GM19025 (cell line): Measurements from ENCODE around the gene PIM1.
"Not testable (repeated sequence)": the region's sequence is repeated elsewhere in the genome, so short reads cannot be mapped to it uniquely, and the experiment has no call there.

ENCODE experiments used
- ATAC-seq: cut with Tn5 transposase; IDR thresholded peaks from one replicate; pipeline ENCODE4 v1.9.1; 2021; ENCODE audit warnings: mild to moderate bottlenecking, low read depth, moderate library complexity; ENCODE audit not compliant: unreplicated experiment

The PIM1 gene

DNA sequence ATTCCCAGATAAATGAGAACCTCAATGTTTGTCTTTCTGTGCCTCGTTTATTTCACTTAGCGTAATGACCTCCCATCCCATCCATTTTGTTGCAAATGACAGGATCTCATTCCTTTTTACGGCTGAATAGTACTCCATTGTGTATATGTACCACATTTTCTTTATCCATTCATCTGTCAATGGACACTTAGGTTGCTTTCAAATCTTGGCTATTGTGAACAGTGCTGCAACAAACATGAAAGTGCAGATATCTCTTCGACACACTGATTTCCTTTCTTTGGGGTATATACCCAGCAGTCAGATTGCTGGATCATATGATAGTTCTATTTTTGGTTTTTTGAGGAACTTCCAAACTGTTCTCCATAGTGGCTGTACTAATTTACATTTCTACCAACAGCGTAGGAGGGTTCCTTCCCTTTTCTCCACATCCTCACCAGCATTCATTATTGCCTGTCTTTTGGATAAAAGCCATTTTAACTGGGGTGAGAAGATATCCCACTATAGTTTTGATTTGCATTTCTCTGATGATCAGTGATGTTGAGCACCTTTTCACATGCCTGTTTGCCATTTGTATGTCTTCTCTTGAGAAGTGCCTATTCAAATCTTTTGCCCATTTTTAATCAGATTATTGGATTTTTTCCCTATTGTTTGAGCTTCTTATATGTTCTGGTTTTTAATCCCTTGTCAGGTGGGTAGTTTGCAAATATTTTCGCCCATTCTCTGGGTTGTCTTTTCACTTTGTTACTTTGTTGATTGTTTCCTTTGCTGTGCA, 16.2 kb downstream of the PIM1 start:
- not testable (repeated sequence) for ATAC-seq

GRCh38 chr6:37187321-37188022, 17.5 kb downstream of the PIM1 start:
- no peak for ATAC-seq

- ATAC-seq = no peak
Observed at GRCh38 chr6:37188962-37189510, 19.1 kb downstream of the PIM1 start.

DNA sequence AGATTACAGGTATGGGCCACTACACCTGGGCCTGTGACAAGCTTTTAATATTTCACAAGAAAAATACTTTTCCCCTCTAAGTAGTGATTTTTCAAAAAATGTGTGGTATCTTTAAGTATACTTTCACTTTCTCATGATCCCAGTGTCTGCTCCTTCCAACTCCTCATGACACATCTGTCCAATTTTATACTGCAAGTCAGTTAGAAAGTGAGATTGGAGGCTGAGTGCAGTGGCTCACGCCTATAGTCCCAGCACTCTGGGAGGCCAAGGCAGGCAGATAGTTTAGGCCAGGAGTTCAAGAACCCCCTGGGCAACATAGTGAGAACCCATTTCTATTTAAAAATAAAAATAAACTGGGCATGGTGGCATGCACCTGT, 20.2 kb downstream of the PIM1 start:
- ATAC-seq = no peak

DNA sequence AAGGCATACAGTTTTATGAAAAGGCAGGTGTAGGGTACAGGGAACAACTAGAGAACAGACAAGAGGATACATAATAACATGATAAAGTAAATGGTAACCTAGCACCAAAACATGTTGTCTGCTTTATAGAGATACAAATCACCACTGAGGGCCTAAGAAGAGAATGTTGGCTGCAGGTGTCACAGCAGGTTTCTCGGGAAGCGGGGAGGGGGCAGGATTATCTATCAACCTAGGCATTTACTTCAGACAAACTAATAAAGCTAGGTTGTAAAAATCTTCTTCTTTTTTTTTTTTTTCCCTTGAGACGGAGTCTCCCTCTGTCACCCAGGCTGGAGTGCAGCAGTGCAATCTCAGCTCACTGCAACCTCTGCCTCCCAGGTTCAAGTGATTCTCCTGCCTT, 22.7 kb downstream of the PIM1 start:
- no peak for ATAC-seq

DNA sequence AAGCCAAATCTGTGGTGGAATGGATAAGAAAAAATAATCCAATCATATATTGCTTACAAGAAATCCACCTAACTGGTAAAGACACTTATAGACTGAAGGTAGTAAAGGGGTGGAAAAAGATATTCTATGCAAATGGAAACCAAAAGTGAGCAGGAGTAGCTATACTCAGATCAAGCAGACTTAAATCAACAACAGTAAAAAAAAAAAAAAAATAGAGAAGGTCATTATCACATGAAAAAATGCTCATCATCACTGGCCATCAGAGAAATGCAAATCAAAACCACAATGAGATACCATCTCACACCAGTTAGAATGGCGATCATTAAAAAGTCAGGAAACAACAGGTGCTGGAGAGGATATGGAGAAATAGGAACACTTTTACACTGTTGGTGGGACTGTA, 24.9 kb downstream of the PIM1 start:
- not testable (repeated sequence) for ATAC-seq

GRCh38 chr6:37196451-37196850, 26.5 kb downstream of the PIM1 start:
- not testable (repeated sequence) for ATAC-seq

GRCh38 chr6:37200085-37200484, 30.1 kb downstream of the PIM1 start:
- ATAC-seq = no peak

DNA sequence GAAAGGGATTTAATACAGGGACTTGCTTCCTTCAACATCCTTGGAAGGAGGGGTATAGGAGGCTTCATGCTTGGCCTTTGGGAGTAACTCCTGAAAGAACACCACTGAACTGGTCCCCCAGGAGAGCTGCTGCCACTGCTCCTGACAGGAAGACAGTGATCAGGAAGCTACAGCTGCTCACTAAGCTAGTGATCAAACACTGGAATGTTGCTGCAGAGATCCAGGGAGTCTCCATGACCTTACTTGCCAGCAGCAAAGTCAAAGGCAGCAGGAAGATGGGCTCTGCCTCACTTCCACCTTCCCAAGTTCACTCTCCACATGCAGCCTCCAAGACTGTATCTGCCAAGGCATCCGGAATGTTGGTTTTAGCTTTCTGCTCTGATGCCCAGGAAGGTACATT, 31.8 kb downstream of the PIM1 start:
- ATAC-seq = no peak

DNA sequence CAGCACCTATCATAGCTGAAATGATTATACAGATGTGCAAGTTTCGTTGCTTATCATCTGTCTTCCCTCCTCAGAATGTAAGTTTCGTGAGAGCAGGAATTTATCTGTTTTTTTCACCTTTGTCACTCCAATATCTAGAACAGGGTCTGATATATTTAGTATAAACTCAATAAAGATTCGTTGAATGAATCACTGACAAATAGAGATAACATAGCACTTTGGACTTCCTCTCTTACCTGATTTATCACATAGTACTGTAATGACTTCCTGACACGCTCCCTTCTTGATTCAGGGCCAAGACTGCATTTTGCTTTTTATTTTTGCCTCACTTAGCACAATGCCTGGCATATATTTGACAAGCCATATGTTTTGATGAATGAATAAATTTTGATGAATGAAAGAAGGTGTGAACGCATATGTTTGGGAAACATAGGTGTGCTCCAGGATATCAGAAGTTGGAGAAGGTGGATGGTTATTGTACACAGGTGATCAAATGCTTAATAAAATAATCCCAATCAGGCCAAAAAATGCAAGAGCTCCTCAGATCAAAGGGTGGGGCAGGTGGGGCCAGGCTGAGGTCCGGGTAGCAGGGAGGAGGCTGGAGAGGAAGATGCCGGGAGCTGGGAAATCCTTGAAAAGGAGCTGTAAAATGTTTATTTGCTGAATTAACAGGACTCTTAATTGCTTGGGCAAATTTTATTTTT, 33.0 kb downstream of the PIM1 start:
- no peak for ATAC-seq

GRCh38 chr6:37204014-37204751, 34.2 kb downstream of the PIM1 start:
- no peak for ATAC-seq

GRCh38 chr6:37205175-37205996, 35.4 kb downstream of the PIM1 start:
- ATAC-seq = no peak

DNA sequence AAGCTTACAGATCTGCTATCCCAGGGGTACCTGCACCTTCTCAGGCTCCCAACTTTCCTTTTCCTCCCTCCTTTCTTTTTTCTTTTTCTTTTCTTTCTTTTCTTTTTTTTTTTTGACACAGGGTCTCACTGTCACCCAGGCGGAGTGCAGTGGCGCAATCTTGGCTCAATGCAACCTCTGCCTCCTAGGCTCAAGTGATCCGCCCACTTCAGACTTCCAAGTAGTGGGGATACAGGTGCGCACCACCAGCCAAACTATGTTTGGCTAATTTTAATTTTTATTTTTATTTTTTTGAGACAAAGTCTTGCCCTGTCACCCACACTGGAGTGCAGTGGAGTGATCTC, 36.0 kb downstream of the PIM1 start:
- no peak for ATAC-seq

- no peak for ATAC-seq
Observed at GRCh38 chr6:37206622-37207021, 36.7 kb downstream of the PIM1 start.

- ATAC-seq = no peak
Observed at GRCh38 chr6:37207903-37208456, 38.0 kb downstream of the PIM1 start.

DNA sequence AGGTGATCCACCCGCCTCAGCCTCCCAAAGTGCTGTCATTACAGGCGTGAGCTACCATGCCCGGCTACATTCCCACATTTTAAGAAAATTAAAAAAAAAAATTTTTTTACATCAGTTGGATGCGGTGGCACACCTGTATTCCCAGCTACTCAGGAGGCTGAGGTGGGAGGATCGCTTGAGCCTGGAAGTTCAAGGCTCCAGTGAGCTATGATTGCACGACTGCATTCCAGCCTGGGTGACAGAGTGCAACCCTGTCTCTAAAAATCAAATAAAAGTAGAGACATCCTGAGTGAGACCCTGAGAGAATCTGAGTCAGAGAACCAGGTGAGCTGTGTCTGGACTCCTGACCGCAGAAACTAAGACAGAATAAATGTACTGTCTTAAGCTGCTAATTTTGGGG, 38.8 kb downstream of the PIM1 start:
- no peak for ATAC-seq

DNA sequence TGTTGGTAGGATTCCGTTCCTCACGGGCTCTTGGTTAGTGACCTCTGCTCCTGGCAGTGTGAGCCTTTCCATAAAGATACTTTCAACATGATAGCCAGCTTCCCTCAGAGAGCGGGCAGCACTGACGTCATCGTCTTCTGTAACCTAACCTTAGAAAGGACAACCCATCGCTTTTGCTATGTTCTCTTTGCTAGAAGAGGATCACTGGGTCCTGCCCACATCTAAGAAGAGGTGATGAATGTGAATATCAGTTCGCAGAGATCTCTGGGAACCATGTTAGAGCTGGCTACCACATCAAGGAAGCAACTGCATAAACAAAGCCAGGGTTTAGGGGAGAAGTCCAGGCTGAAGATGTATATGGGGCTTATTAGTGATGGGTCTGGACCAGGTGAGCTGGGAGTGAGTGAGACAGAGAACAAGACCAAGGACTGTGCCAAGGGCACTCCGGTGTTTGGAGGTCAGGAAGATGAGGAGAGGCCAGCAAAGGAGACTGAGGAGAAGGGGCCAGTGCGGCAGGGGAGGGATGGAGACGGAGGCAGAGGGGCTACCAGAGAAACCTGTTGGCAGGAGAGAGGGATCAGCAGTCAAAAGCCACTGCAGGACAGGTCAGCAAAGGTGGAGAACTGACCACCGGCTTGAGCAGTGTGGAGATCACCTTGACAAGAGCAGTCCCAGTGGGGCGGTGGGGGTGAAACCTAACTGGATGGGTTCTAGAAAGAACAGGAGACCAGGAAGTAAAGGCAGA, 39.7 kb downstream of the PIM1 start:
- no peak for ATAC-seq

DNA sequence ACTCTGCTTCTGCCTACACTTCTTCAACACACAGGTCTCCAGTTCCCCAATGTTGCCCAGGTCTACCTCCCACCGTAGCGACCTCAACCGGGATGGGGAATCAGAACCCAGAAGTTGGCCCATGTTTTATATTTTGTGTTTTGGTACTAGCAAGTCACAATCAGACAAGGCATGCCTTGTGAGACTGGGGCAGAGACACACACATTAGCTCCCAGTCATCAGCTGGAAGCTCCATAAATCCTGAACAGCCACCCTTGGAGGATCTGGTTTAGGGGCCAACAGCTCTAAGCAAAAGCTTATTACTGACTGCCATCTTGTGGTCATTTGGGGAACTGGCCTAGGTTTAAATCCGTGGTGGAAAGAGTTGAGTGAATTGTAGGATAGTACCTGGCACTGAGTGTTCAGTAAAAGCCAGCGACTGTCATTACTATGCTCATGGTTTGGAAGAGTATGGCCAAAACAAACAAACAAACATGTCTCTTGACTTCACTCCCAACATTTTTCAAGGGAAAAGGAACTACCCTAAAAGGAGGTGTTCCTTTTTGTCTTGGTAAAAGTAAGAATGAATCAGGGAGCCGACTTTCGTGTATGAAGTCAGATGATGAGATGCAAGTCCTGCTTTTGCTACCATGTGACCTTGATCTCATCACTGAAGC, 40.5 kb downstream of the PIM1 start:
- ATAC-seq = no peak
